H9 (cell line): ENCODE measurements around the gene FXYD1. TPM values are rescaled to one million over a fixed set of nuclear protein-coding genes. Genes with fewer than 3 reads are reported as not detected.

ENCODE experiments used
- DNase-seq: peaks from one replicate; pipeline ENCODE4 v3.0.0-alpha.2; 2017
- H2AFZ ChIP-seq: one replicate; pipeline ENCODE4 v1.6.1; 2013; ENCODE audit warnings: mild to moderate bottlenecking, low read length, control low read depth, moderate library complexity
- H2AK5ac ChIP-seq: 2 replicates; pipeline ENCODE4 v1.6.1; 2013; ENCODE audit warnings: low read length, control low read depth, mixed read lengths; ENCODE audit not compliant: insufficient read length
- H2BK120ac ChIP-seq: one replicate; pipeline ENCODE4 v1.6.1; 2013; ENCODE audit warnings: low read depth, mild to moderate bottlenecking, low read length, control low read depth, inconsistent platforms; ENCODE audit not compliant: poor library complexity, severe bottlenecking
- H2BK12ac ChIP-seq: 2 replicates; pipeline ENCODE4 v1.6.1; 2013; ENCODE audit warnings: low read length, control low read depth, mixed read lengths, low read depth; ENCODE audit not compliant: insufficient read length
- H2BK15ac ChIP-seq: 2 replicates; pipeline ENCODE4 v1.6.1; 2013; ENCODE audit warnings: low read depth, low read length, control low read depth
- H2BK20ac ChIP-seq: one replicate; pipeline ENCODE4 v1.6.1; 2013; ENCODE audit warnings: low read depth, mild to moderate bottlenecking, low read length, control low read depth, inconsistent platforms; ENCODE audit not compliant: poor library complexity, severe bottlenecking
- H2BK5ac ChIP-seq: 2 replicates; pipeline ENCODE4 v1.6.1; 2013; ENCODE audit warnings: low read length, control low read depth, mixed read lengths; ENCODE audit not compliant: insufficient read length
- H3K14ac ChIP-seq: 2 replicates; pipeline ENCODE4 v1.6.1; 2013; ENCODE audit warnings: low read length, control low read depth; ENCODE audit not compliant: insufficient read depth
- H3K18ac ChIP-seq: 2 replicates; pipeline ENCODE4 v1.6.1; 2013; ENCODE audit warnings: low read depth, mild to moderate bottlenecking, mixed read lengths, low read length, control low read depth; ENCODE audit not compliant: insufficient read length
- H3K23ac ChIP-seq: 2 replicates; pipeline ENCODE4 v1.6.1; 2013; ENCODE audit warnings: low read length, control low read depth, mixed read lengths, low read depth; ENCODE audit not compliant: insufficient read length
- H3K23me2 ChIP-seq: 2 replicates; pipeline ENCODE4 v1.6.1; 2013; ENCODE audit warnings: low read depth, mild to moderate bottlenecking, mixed read lengths, low read length, control low read depth; ENCODE audit not compliant: insufficient read length, poor library complexity, severe bottlenecking
- H3K27ac ChIP-seq: 2 replicates; pipeline ENCODE4 v1.5.1; 2013; ENCODE audit warnings: low read length, control low read depth, mixed read lengths, low read depth; ENCODE audit not compliant: insufficient read length
- H3K27me3 ChIP-seq: 2 replicates; pipeline ENCODE4 v1.6.1; 2013; ENCODE audit warnings: low read length, control low read depth, inconsistent platforms; ENCODE audit not compliant: insufficient read depth
- H3K4ac ChIP-seq: 2 replicates; pipeline ENCODE4 v1.6.1; 2013; ENCODE audit warnings: low read depth, mild to moderate bottlenecking, control low read depth, inconsistent platforms, low read length, moderate library complexity
- H3K4me1 ChIP-seq: 2 replicates; pipeline ENCODE4 v1.6.1; 2013; ENCODE audit warnings: low read length, control low read depth, inconsistent platforms; ENCODE audit not compliant: insufficient read depth
- H3K4me2 ChIP-seq: 2 replicates; pipeline ENCODE4 v1.6.1; 2013; ENCODE audit warnings: low read length, control low read depth, mixed read lengths; ENCODE audit not compliant: insufficient read length, insufficient read depth
- H3K56ac ChIP-seq: 2 replicates; pipeline ENCODE4 v1.6.1; 2013; ENCODE audit warnings: low read depth, mild to moderate bottlenecking, mixed read lengths, low read length, control low read depth; ENCODE audit not compliant: insufficient read length
- H3K79me1 ChIP-seq: 2 replicates; pipeline ENCODE4 v1.6.1; 2013; ENCODE audit warnings: low read depth, mild to moderate bottlenecking, moderate library complexity, low read length, control low read depth, inconsistent platforms; ENCODE audit not compliant: insufficient read depth, poor library complexity, severe bottlenecking
- H3K79me2 ChIP-seq: 2 replicates; pipeline ENCODE4 v1.6.1; 2013; ENCODE audit warnings: low read length, control low read depth, inconsistent platforms; ENCODE audit not compliant: insufficient read depth
- H3K9ac ChIP-seq: 2 replicates; pipeline ENCODE4 v1.6.1; 2013; ENCODE audit warnings: low read length, control low read depth, mixed read lengths; ENCODE audit not compliant: insufficient read length; ENCODE audit errors: extremely low read depth
- H3K9me3 ChIP-seq: one replicate; pipeline ENCODE4 v1.6.1; 2013; ENCODE audit warnings: low read depth, low read length, inconsistent platforms; ENCODE audit not compliant: control insufficient read depth
- H3T11ph ChIP-seq: one replicate; pipeline ENCODE4 v1.6.1; 2013; ENCODE audit warnings: mild to moderate bottlenecking, low read length, control low read depth, inconsistent platforms
- H4K20me1 ChIP-seq: one replicate; pipeline ENCODE4 v1.6.1; 2013; ENCODE audit not compliant: control insufficient read depth, insufficient read length, insufficient read depth
- H4K5ac ChIP-seq: 2 replicates; pipeline ENCODE4 v1.6.1; 2013; ENCODE audit warnings: low read depth, mild to moderate bottlenecking, mixed read lengths, low read length, control low read depth; ENCODE audit not compliant: insufficient read length
- H4K8ac ChIP-seq: replicated peaks from 2 replicates; pipeline ENCODE4 v1.6.1; 2013; ENCODE audit warnings: low read length, control low read depth, mixed read lengths, low read depth; ENCODE audit not compliant: insufficient read length
- H4K91ac ChIP-seq: 2 replicates; pipeline ENCODE4 v1.6.1; 2013; ENCODE audit warnings: low read depth, mild to moderate bottlenecking, moderate library complexity, mixed read lengths, low read length, control low read depth; ENCODE audit not compliant: insufficient read length
- H3K27ac Mint-ChIP-seq, 3 experiments: 2 replicates in 2 of 3; 3 replicates in 1 of 3; pipeline ENCODE4 v1.8.0; 2020 to 2021; ENCODE audit warnings: mixed read lengths in 3 of 3, mild to moderate bottlenecking in 1 of 3, moderate library complexity in 1 of 3
- H3K27me3 Mint-ChIP-seq: 2 replicates; pipeline ENCODE4 v1.8.0; 2021; ENCODE audit warnings: low read depth, mild to moderate bottlenecking, moderate library complexity, mixed read lengths
- H3K36me3 Mint-ChIP-seq, 3 experiments: 2 replicates in 2 of 3; 3 replicates in 1 of 3; pipeline ENCODE4 v1.8.0; 2020 to 2021; ENCODE audit warnings: low read depth in 3 of 3, mixed read lengths in 3 of 3; ENCODE audit not compliant: insufficient read depth in 1 of 3
- H3K4me1 Mint-ChIP-seq, 2 experiments: 2 replicates each; pipeline ENCODE4 v1.8.0; 2020; ENCODE audit warnings: mixed read lengths in 2 of 2
- H3K4me3 Mint-ChIP-seq, 2 experiments: 2 replicates in 1 of 2; 3 replicates in 1 of 2; pipeline ENCODE4 v1.8.0; 2020 to 2021; ENCODE audit warnings: mild to moderate bottlenecking in 2 of 2, mixed read lengths in 2 of 2, moderate library complexity in 1 of 2
- H3K9me3 Mint-ChIP-seq, 2 experiments: 2 replicates in 1 of 2; 3 replicates in 1 of 2; pipeline ENCODE4 v1.8.0; 2020; ENCODE audit warnings: mild to moderate bottlenecking in 2 of 2, mixed read lengths in 2 of 2, moderate library complexity in 1 of 2
- WGBS: extraction: QIAGEN DNeasy Blood & Tissue Kit; methylation state at CpG from one replicate; pipeline ENCODE4 v1.1.7; 2013; ENCODE audit warnings: missing lambda C conversion rate, low lambda C conversion rate, mixed read lengths; ENCODE audit not compliant: insufficient read length; ENCODE audit errors: extremely low coverage; 5-methylcytosine and 5-hydroxymethylcytosine counted together
- total RNA-seq: library from RNA; stranded (reverse); gene quantifications from 2 replicates; pipeline ENCODE4 v1.2.1, GENCODE V29; 2021
- TF ChIP-seq, protein P1 (sequence below): fragments of 200-600 bp; sonication (generic); conservative IDR thresholded peaks from 3 replicates; pipeline ENCODE4 v1.8.0; 2021; ENCODE audit warnings: antibody characterized with exemption, mild to moderate bottlenecking

FXYD1 gene
- total RNA-seq, 1 experiment from 2014 or later: 7.7 TPM

DNA sequence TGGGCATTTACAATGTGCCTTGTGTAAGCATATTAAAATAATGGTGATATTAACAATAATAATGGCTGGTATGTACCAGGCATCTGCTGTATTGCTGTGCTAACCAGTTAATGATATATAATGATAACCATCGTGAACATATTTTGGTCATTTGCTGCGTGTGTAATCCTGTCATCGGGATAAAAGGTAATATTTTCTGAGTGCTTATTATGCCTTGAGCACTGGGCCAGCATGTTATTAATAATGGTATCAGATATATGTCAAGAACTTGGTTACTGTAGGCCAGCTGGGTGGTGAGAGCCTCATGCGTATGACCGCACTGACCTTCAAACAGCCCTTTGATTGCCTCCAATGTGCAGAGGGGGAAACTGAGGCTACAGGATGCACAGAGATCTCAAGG, 45.2 kb upstream of the FXYD1 start:
- H2BK5ac ChIP-seq: no peak overlapping the region
- no peaks in the 10 kb centered on the region for H3K9me3 ChIP-seq
- no peak overlapping the region for H3K14ac ChIP-seq
- no peak overlapping the region for H3K56ac ChIP-seq
- no peak overlapping the region for H2BK120ac ChIP-seq
- no CpG with 5 or more reads among the region's 5 CpGs for WGBS
- H3K4me2 ChIP-seq: no peak overlapping the region
- H4K8ac ChIP-seq: no peak overlapping the region
- peaks cover 18 to 24% of the 10 kb centered on the region in 2 experiments for H3K4me1 Mint-ChIP-seq
- no peaks in the 10 kb centered on the region for H3K27me3 ChIP-seq
- no peaks in the 10 kb centered on the region for H3K9me3 Mint-ChIP-seq
- H2BK20ac ChIP-seq: no peak overlapping the region
- no peak overlapping the region for H3K4me3 Mint-ChIP-seq
- no peak overlapping the region for H4K5ac ChIP-seq
- no peak for DNase-seq
- TF ChIP-seq, protein P1, sequence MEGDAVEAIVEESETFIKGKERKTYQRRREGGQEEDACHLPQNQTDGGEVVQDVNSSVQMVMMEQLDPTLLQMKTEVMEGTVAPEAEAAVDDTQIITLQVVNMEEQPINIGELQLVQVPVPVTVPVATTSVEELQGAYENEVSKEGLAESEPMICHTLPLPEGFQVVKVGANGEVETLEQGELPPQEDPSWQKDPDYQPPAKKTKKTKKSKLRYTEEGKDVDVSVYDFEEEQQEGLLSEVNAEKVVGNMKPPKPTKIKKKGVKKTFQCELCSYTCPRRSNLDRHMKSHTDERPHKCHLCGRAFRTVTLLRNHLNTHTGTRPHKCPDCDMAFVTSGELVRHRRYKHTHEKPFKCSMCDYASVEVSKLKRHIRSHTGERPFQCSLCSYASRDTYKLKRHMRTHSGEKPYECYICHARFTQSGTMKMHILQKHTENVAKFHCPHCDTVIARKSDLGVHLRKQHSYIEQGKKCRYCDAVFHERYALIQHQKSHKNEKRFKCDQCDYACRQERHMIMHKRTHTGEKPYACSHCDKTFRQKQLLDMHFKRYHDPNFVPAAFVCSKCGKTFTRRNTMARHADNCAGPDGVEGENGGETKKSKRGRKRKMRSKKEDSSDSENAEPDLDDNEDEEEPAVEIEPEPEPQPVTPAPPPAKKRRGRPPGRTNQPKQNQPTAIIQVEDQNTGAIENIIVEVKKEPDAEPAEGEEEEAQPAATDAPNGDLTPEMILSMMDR: no peak
- H3K79me2 ChIP-seq: no peaks in the 10 kb centered on the region
- H3K79me1 ChIP-seq: no peaks in the 10 kb centered on the region
- no peak overlapping the region for H3K27ac ChIP-seq
- no peak overlapping the region for H3K18ac ChIP-seq
- no peak overlapping the region for H2AK5ac ChIP-seq
- H2BK15ac ChIP-seq: no peak overlapping the region
- peaks cover 3% of the 10 kb centered on the region for H3K27me3 Mint-ChIP-seq
- no peak overlapping the region for H3T11ph ChIP-seq
- H3K9ac ChIP-seq: no peak overlapping the region
- no peak overlapping the region for H2BK12ac ChIP-seq
- no peak overlapping the region for H2AFZ ChIP-seq
- no peaks in the 10 kb centered on the region for H3K36me3 Mint-ChIP-seq
- no peak overlapping the region for H3K4ac ChIP-seq
- H3K4me1 ChIP-seq: no peaks in the 10 kb centered on the region; the same call in 1 of the 2 replicates
- H4K91ac ChIP-seq: no peak overlapping the region
- no peaks in the 10 kb centered on the region for H3K23me2 ChIP-seq
- no peaks in the 10 kb centered on the region for H4K20me1 ChIP-seq
- H3K23ac ChIP-seq: no peak overlapping the region
- no peak overlapping the region for H3K27ac Mint-ChIP-seq
